Kidney (tissue), 14 donors: ENCODE results near the gene ST8SIA1. TPM values are rescaled to one million over a fixed set of nuclear protein-coding genes. Genes with fewer than 3 reads are reported as not detected.

Experiments
- DNase-seq, 5 donors: peaks; one replicate each; pipeline ENCODE4 v3.0.0-alpha.2; 2013 to 2020
- FAIRE-seq: peaks from 2 replicates; lab custom pipeline; 2012; peaks lifted over from hg19 to GRCh38; lab: Jason Lieb, UNC
- H3K27ac ChIP-seq, 2 donors: one replicate each; pipeline ENCODE4 v1.7.0; 2013; ENCODE audit warnings: low read depth in 2 of 2, low read length in 2 of 2, inconsistent platforms in 1 of 2
- H3K27me3 ChIP-seq: one replicate; pipeline ENCODE4 v1.7.1; 2013; ENCODE audit warnings: low read length, inconsistent platforms; ENCODE audit not compliant: control insufficient read depth, insufficient read depth
- H3K36me3 ChIP-seq, 3 donors: one replicate each; pipeline versions ENCODE4 v1.7.0 to v1.7.1; 2013; ENCODE audit warnings: low read length in 3 of 3, control low read depth in 1 of 3, inconsistent platforms in 1 of 3; ENCODE audit not compliant: insufficient read depth in 3 of 3, control insufficient read depth in 2 of 3
- H3K4me1 ChIP-seq, 3 donors: one replicate each; pipeline versions ENCODE4 v1.7.0 to v1.7.1; 2013; ENCODE audit warnings: low read length in 3 of 3, inconsistent platforms in 1 of 3, low read depth in 1 of 3; ENCODE audit not compliant: control insufficient read depth in 2 of 3, insufficient read depth in 2 of 3
- H3K4me3 ChIP-seq, 3 donors: one replicate each; pipeline versions ENCODE4 v1.7.0 to v1.8.1; 2013; ENCODE audit warnings: low read length in 3 of 3, control low read depth in 1 of 3, inconsistent platforms in 1 of 3
- H3K9ac ChIP-seq, 3 donors: one replicate each; pipeline versions ENCODE4 v1.7.0 to v1.7.1; 2013; ENCODE audit warnings: low read length in 3 of 3, control low read depth in 1 of 3, inconsistent platforms in 1 of 3
- H3K9me3 ChIP-seq, 3 donors: one replicate each; pipeline versions ENCODE4 v1.7.0 to v1.7.1; 2013; ENCODE audit warnings: low read length in 3 of 3, control low read depth in 1 of 3, inconsistent platforms in 1 of 3; ENCODE audit not compliant: control insufficient read depth in 2 of 3, insufficient read depth in 1 of 3
- CTCF ChIP-seq: IDR thresholded peaks from 3 replicates; pipeline ENCODE4 v1.5.1; 2012; ENCODE audit warnings: mild to moderate bottlenecking, moderate library complexity, borderline replicate concordance; ENCODE audit not compliant: insufficient read depth; ENCODE audit errors: extremely low read depth
- intact Hi-C: fragments of 100-400 bp; cut with DNase I; formaldehyde crosslinking; loops from one replicate; pipeline ENCODE4 v1.11.1; 2022
- polyA plus RNA-seq: library from polyadenylated mRNA; stranded (reverse); fragments of 350-450 nt; fragmentation: Illumina TruSeq; extraction: RNeasy Lipid Tissue Mini Kit (QIAGEN cat#74804); gene quantifications from one replicate; pipeline ENCODE4 v1.2.3, GENCODE V29; 2014; ENCODE audit warnings: low read depth, low replicate concordance; ENCODE audit not compliant: insufficient read depth
- total RNA-seq: library from RNA; stranded (reverse); fragmentation: NEBNext Ultra II Directional; extraction: Animal tissue kit (Norgen Biotek cat#: 25700); gene quantifications from one replicate; pipeline ENCODE4 v1.2.1, GENCODE V29; 2021
- donor health status: control.
- donor health status: control.
- donor health status: control.
- donor health status: control.
- donor health status: control.
- donor health status: DM: yes; HTN: yes; CAD: no.
- donor health status: Normal renal cell carcinoma (clear cell type).

The ST8SIA1 gene
- total and polyA plus RNA-seq, 2 donors from 2014 or later = 2.8 to 4.7 TPM

DNA sequence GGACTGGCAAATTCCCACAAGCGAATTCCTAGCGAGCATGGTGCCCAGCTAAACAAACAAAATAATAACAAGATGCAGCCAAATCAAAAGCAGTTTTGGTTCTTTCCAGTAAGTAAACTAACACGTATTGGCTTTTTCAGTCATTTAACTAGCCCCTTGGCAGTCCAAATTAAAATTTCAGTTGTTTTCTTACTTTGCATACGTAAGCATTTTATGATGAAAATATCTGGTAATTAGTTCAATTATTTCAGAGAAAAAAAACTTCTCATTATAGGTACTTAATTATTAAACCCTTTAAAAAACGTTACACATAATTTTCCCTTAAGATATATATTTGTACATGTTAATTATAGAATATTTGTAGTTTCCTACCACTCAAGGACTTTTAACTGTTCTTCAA, 70.1 kb downstream of the ST8SIA1 start:
- Histone ChIP-seq H3K27me3 (no peaks in the 10 kb centered on the region), H3K27ac (no peak overlapping the region), H3K4me3 (no peak overlapping the region), H3K9me3 (no peaks in the 10 kb centered on the region), H3K4me1 (no peaks in the 10 kb centered on the region), H3K36me3 (no peaks in the 10 kb centered on the region), H3K9ac (no peak overlapping the region)
- FAIRE-seq (no peak), DNase-seq (no peak)
- no peak for TF ChIP-seq CTCF
- intact Hi-C loops = no loop called here

- Histone ChIP-seq H3K27me3 (no peaks in the 10 kb centered on the region), H3K9me3 (no peaks in the 10 kb centered on the region), H3K36me3 (no peaks in the 10 kb centered on the region), H3K4me3 (no peak overlapping the region), H3K27ac (no peak overlapping the region), H3K4me1 (no peaks in the 10 kb centered on the region), H3K9ac (no peak overlapping the region)
- intact Hi-C loops = no loop called here
- peak in 3 of 5 donors; percentile 18 to 38 (median 29) for DNase-seq
- FAIRE-seq = no peak
- no peak for TF ChIP-seq CTCF
Observed at GRCh38 chr12:22262309-22262708, 72.2 kb downstream of the ST8SIA1 start.

DNA sequence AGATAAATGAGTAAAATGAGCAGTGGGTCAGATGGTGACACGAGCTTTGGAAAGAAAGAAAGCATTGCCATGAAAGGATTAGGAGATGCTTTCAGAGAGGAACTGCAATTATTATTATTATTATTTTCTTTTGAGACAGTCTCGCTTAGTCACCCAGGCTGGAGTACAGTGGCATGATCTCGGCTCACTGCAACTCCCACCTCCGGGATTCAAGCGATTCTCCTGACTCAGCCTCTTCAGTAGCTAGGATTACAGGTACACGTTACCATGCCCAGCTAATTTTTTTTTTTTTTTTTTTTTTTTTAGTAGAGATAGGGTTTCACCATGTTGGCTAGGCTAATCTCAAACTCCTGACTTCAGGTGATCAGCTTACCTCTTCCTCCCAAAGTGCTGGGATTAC, 77.4 kb downstream of the ST8SIA1 start:
- H3K4me3 ChIP-seq = no peak overlapping the region
- no peak overlapping the region for H3K27ac ChIP-seq
- H3K4me1 ChIP-seq = no peaks in the 10 kb centered on the region
- DNase-seq (no peak), FAIRE-seq (no peak)
- no peaks in the 10 kb centered on the region for H3K27me3 ChIP-seq
- intact Hi-C loops = no loop called here
- H3K9me3 ChIP-seq = no peaks in the 10 kb centered on the region
- no peak for TF ChIP-seq CTCF
- H3K9ac ChIP-seq = no peak overlapping the region
- H3K36me3 ChIP-seq = no peaks in the 10 kb centered on the region

DNA sequence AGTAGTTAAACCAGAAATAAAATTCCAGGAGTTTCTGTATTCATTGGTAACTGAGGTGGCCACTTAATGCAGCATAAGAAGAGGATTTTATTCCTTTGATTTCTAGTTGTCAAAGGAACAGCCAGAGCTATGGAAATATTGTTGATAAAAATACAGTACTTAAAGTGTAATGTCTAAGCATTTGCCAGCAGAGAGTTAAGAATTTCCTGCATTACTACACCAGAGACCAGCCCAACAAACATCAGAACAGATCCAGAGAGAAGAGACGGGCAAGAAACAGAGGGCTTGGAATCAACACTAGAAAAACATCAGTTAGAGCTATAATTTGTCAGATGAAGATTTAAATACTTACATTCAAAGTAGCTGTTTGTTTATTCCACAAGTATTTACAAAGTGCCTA, 77.9 kb downstream of the ST8SIA1 start:
- Histone ChIP-seq H3K27ac (no peak overlapping the region), H3K9ac (no peak overlapping the region), H3K9me3 (no peaks in the 10 kb centered on the region), H3K27me3 (no peaks in the 10 kb centered on the region), H3K4me3 (no peak overlapping the region), H3K36me3 (no peaks in the 10 kb centered on the region), H3K4me1 (no peaks in the 10 kb centered on the region)
- no peak for TF ChIP-seq CTCF
- FAIRE-seq (no peak), DNase-seq (no peak)
- intact Hi-C loops = no loop called here
